Measurements from ENCODE around the gene PISD.

Gene PISD

GRCh38 chr22:31623592-31624304 is 38.3 kb downstream of the PISD start:
- H3K27me3 ChIP-seq (ENCODE audit: insufficient read depth, low read length, poor library complexity, severe bottlenecking): no peaks in the 10 kb centered on the region
- H3K9me2 ChIP-seq (replicated peaks; ENCODE audit: low read depth, low read length): no peaks in the 10 kb centered on the region
- no peak overlapping the region for H2AFZ ChIP-seq (ENCODE audit: low read length)
- peaks cover 43% of the 10 kb centered on the region for H4K20me1 ChIP-seq (ENCODE audit: insufficient read depth, low read length, poor library complexity, severe bottlenecking)
- H3K9ac ChIP-seq (ENCODE audit: low read depth, low read length, poor library complexity, severe bottlenecking): no peak overlapping the region
- TF ChIP-seq CTCF (conservative IDR thresholded peaks at IDR 0.05; ENCODE audit: low read length) (no peak), EZH2phosphoT487 (IDR thresholded peaks at IDR 0.05; ENCODE audit: borderline replicate concordance) (no peak)
- no peaks in the 10 kb centered on the region for H3K9me3 ChIP-seq (ENCODE audit: insufficient read depth, low read depth, low read length)
- H3K79me2 ChIP-seq (ENCODE audit: insufficient read depth, low read length): peaks cover 66% of the 10 kb centered on the region
- H3K4me3 ChIP-seq (ENCODE audit: low read length, poor library complexity, severe bottlenecking): no peak overlapping the region
- H3K4me2 ChIP-seq (ENCODE audit: low read depth, low read length, poor library complexity, severe bottlenecking): no peak overlapping the region
- peaks cover 52% of the 10 kb centered on the region for H3K36me3 ChIP-seq (ENCODE audit: insufficient read depth, low read length)
- peaks cover 15% of the 10 kb centered on the region for H3K4me1 ChIP-seq (ENCODE audit: insufficient read depth, low read length, poor library complexity, severe bottlenecking)
- no peaks in the 10 kb centered on the region for H3F3A ChIP-seq (ENCODE audit: low read depth)

- H3K9me3 ChIP-seq (ENCODE audit: insufficient read depth, low read depth, low read length): no peaks in the 10 kb centered on the region
- no peak overlapping the region for H3K9ac ChIP-seq (ENCODE audit: low read depth, low read length, poor library complexity, severe bottlenecking)
- H3K4me2 ChIP-seq (ENCODE audit: low read depth, low read length, poor library complexity, severe bottlenecking): no peak overlapping the region
- H3F3A ChIP-seq (ENCODE audit: low read depth): no peaks in the 10 kb centered on the region
- no peaks in the 10 kb centered on the region for H3K27me3 ChIP-seq (ENCODE audit: insufficient read depth, low read length, poor library complexity, severe bottlenecking)
- no peak overlapping the region for H2AFZ ChIP-seq (ENCODE audit: low read length)
- no peaks in the 10 kb centered on the region for H3K9me2 ChIP-seq (replicated peaks; ENCODE audit: low read depth, low read length)
- no peak overlapping the region for H3K4me3 ChIP-seq (ENCODE audit: low read length, poor library complexity, severe bottlenecking)
- TF ChIP-seq CTCF (conservative IDR thresholded peaks at IDR 0.05; ENCODE audit: low read length) (no peak), EZH2phosphoT487 (IDR thresholded peaks at IDR 0.05; ENCODE audit: borderline replicate concordance) (no peak)
- H3K36me3 ChIP-seq (ENCODE audit: insufficient read depth, low read length): peaks cover 59% of the 10 kb centered on the region; the same call in 1 of the 2 replicates
- peaks cover 35% of the 10 kb centered on the region for H4K20me1 ChIP-seq (ENCODE audit: insufficient read depth, low read length, poor library complexity, severe bottlenecking)
- H3K4me1 ChIP-seq (ENCODE audit: insufficient read depth, low read length, poor library complexity, severe bottlenecking): peaks cover 10% of the 10 kb centered on the region
- H3K79me2 ChIP-seq (ENCODE audit: insufficient read depth, low read length): peaks cover 58% of the 10 kb centered on the region
Observed at GRCh38 chr22:31622980-31623379, 39.0 kb downstream of the PISD start.

- no peak overlapping the region for H3K9ac ChIP-seq (ENCODE audit: low read depth, low read length, poor library complexity, severe bottlenecking)
- H3K9me3 ChIP-seq (ENCODE audit: insufficient read depth, low read depth, low read length): no peaks in the 10 kb centered on the region
- no peaks in the 10 kb centered on the region for H3F3A ChIP-seq (ENCODE audit: low read depth)
- H3K27me3 ChIP-seq (ENCODE audit: insufficient read depth, low read length, poor library complexity, severe bottlenecking): no peaks in the 10 kb centered on the region
- H3K4me3 ChIP-seq (ENCODE audit: low read length, poor library complexity, severe bottlenecking): no peak overlapping the region
- H3K36me3 ChIP-seq (ENCODE audit: insufficient read depth, low read length): peaks cover 72% of the 10 kb centered on the region; the same call in 1 of the 2 replicates
- peaks cover 22% of the 10 kb centered on the region for H4K20me1 ChIP-seq (ENCODE audit: insufficient read depth, low read length, poor library complexity, severe bottlenecking)
- H3K79me2 ChIP-seq (ENCODE audit: insufficient read depth, low read length): peaks cover 45% of the 10 kb centered on the region
- H3K9me2 ChIP-seq (replicated peaks; ENCODE audit: low read depth, low read length): no peaks in the 10 kb centered on the region
- TF ChIP-seq CTCF (conservative IDR thresholded peaks at IDR 0.05; ENCODE audit: low read length): no peak
- no peak for TF ChIP-seq EZH2phosphoT487 (IDR thresholded peaks at IDR 0.05; ENCODE audit: borderline replicate concordance)
- no peak overlapping the region for H3K4me2 ChIP-seq (ENCODE audit: low read depth, low read length, poor library complexity, severe bottlenecking)
- no peak overlapping the region for H2AFZ ChIP-seq (ENCODE audit: low read length)
- H3K4me1 ChIP-seq (ENCODE audit: insufficient read depth, low read length, poor library complexity, severe bottlenecking): no peaks in the 10 kb centered on the region
Observed at GRCh38 chr22:31621507-31622124, 40.4 kb downstream of the PISD start.
